A549 (cell line): ENCODE results near the gene USP9X.

Experiments used
- CTCF ChIP-seq: fragments of >200 bp; sonication (Bioruptor Twin); formaldehyde crosslinking; IDR thresholded peaks from 3 replicates; pipeline ENCODE4 v1.5.1; 2016
- MAFK ChIP-seq: fragments of 450-650 bp; IDR thresholded peaks from 2 replicates; pipeline ENCODE4 v1.6.1; 2014; ENCODE audit not compliant: partially characterized antibody

- TF ChIP-seq MAFK = no peak
- no peak for TF ChIP-seq CTCF
These were observed 1.3 kb downstream of the USP9X start for GRCh38 chrX:41086627-41086932.
